ENCODE measurements around the gene SUMF1.

SUMF1 gene

DNA sequence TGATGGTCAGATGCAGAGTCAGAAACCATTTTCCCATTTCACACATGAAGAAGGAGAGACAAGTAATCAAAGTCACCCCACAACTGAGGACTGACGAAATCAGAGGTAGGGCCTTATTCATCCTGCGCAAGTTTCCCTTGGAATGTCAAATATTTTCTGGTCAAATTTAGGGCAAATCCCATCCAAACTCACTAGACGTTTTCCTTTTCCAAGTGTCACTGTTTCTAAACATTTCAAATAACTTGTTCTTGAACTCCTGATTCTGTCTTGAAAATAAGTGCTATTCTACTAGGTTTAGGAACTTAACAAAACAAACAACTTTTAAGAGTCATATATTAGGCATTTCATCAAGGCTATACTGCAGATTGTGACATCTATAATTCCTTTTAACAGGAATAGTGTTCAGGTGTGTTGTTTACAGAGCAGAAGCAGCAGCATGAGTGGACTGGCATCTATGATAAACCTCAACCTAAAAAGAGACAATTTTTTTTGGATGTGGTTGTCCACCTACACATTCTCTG is 40.7 kb downstream of the SUMF1 start:
- Mint-ChIP-seq H3K4me1 (peaks cover 16% of the 10 kb centered on the region), H3K36me3 (peaks cover 25% of the 10 kb centered on the region), H3K4me3 (no peak overlapping the region), H3K27me3 (no peaks in the 10 kb centered on the region), H3K9me3 (no peaks in the 10 kb centered on the region), H3K27ac (peak overlapping the region; percentile 16)
- DNase-seq (ENCODE audit: low spot score in 2 of 2) (no peak), ATAC-seq (ENCODE audit: low read depth) (no peak)

DNA sequence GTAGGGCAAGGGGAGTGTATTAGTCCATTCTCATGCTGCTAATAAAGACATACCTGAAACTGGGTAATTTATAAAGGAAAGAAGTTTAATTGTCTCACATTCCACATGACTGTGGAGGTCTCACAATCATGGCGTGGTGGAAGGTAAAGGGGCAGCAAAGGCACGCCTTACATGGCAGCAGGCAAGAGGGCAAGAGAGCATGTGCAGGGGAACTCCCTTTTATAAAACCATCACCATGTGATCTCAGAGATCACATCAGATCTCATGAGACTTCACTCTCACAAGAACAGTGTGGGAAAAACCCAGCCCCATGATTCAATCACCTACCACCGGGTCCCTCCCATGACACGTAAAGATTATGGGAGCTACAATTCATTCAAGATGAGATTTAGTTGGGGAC is 41.4 kb downstream of the SUMF1 start:
- Mint-ChIP-seq H3K9me3 (no peaks in the 10 kb centered on the region), H3K4me3 (no peak overlapping the region), H3K4me1 (peaks cover 16% of the 10 kb centered on the region), H3K27me3 (no peaks in the 10 kb centered on the region), H3K27ac (peak overlapping the region; percentile 42), H3K36me3 (peaks cover 20% of the 10 kb centered on the region)
- DNase-seq (ENCODE audit: low spot score in 2 of 2), result no peak
- peak; percentile 41 for ATAC-seq (ENCODE audit: low read depth)

DNA sequence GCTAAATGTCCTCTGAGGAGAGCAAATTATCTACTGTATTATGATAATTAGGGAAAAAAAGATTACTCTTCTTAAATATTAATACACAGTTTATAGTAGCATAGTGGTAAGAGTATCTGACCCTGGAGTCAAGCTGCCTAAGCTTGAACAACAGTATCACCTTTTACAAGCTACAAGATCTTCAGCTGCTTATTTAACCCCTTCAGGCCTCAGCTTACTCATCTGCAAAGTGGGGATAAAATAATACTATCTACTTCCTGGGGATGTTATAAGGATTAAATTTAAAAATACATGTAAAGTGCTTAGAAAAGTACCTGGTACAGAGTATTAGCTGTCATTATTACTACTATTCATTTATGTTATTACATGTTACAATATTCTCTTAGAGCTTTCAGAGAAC is 42.0 kb downstream of the SUMF1 start:
- peaks cover 15% of the 10 kb centered on the region for H3K36me3 Mint-ChIP-seq
- H3K4me3 Mint-ChIP-seq, result no peak overlapping the region
- H3K9me3 Mint-ChIP-seq, result no peaks in the 10 kb centered on the region
- no peak for ATAC-seq (ENCODE audit: low read depth)
- H3K4me1 Mint-ChIP-seq, result peaks cover 16% of the 10 kb centered on the region
- H3K27ac Mint-ChIP-seq, result no peak overlapping the region
- H3K27me3 Mint-ChIP-seq, result no peaks in the 10 kb centered on the region
- no peak for DNase-seq (ENCODE audit: low spot score in 2 of 2)

DNA sequence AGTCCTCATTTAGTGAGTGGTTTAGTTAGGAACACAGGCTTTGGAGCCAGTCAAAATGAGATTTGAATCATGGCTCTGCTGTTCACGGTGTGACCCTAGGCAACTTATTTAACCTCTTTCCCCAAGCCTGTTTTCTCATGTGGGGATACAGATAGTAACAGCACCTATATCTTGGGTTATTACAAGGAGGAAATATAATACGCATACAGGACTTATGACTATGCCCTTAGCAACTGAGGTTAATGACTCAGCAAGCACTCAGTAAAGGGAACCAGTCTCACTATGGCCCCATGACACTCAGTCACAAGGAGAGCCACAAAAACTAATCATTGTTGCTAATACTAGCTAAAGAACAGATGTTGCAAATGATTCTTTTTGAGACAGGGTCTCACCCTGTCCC is 45.9 kb downstream of the SUMF1 start:
- no peak overlapping the region for H3K27ac Mint-ChIP-seq
- no peak for ATAC-seq (ENCODE audit: low read depth)
- peaks cover 18% of the 10 kb centered on the region for H3K36me3 Mint-ChIP-seq
- no peaks in the 10 kb centered on the region for H3K27me3 Mint-ChIP-seq
- H3K4me1 Mint-ChIP-seq, result peaks cover 9% of the 10 kb centered on the region
- H3K9me3 Mint-ChIP-seq, result no peaks in the 10 kb centered on the region
- no peak for DNase-seq (ENCODE audit: low spot score in 2 of 2)
- H3K4me3 Mint-ChIP-seq, result no peak overlapping the region

DNA sequence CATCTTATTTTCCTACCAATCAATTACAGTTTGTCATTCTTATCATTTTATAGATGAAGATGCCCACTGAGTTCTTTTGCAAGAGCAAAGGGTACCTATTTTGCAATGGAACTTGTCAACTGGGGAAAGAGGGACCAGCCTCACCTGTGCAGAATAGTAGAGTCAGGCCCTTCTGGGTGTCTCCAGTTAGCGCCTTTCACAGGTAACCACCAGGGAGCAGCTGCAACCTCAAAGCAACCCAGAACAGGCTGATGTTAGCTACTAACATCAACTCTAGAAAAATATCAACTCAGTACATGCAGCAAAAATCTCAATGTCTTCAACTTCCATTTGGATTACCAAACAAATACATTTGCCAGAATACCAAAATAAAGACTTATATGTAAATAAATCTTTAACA is 47.1 kb downstream of the SUMF1 start:
- H3K27me3 Mint-ChIP-seq, result no peaks in the 10 kb centered on the region
- no peak overlapping the region for H3K27ac Mint-ChIP-seq
- H3K4me3 Mint-ChIP-seq, result no peak overlapping the region
- DNase-seq (ENCODE audit: low spot score in 2 of 2) (no peak), ATAC-seq (ENCODE audit: low read depth) (no peak)
- no peaks in the 10 kb centered on the region for H3K9me3 Mint-ChIP-seq
- peaks cover 17% of the 10 kb centered on the region for H3K36me3 Mint-ChIP-seq
- H3K4me1 Mint-ChIP-seq, result peaks cover 3% of the 10 kb centered on the region

DNA sequence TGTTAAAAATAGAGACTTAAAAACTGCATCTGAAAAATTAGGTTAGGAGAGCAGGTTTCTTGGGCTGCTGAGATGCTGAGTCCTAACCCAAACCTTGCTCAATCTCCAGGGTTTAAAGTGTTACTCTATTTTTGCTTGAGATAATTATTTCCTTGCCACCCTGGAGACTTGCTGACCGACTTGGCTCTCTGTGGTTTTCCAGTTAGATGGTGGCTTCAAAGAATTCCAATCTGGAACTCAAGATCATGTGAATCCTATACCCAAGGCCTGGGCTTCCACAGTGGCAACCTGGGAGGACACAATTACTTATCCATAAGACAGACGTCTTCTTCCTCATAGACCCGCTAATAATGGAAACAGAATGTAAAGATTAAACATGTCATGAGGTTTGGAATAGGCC is 47.7 kb downstream of the SUMF1 start:
- DNase-seq (ENCODE audit: low spot score in 2 of 2) (no peak), ATAC-seq (ENCODE audit: low read depth) (no peak)
- H3K4me3 Mint-ChIP-seq, result no peak overlapping the region
- H3K9me3 Mint-ChIP-seq, result no peaks in the 10 kb centered on the region
- no peaks in the 10 kb centered on the region for H3K27me3 Mint-ChIP-seq
- peaks cover 17% of the 10 kb centered on the region for H3K36me3 Mint-ChIP-seq
- H3K4me1 Mint-ChIP-seq, result peaks cover 3% of the 10 kb centered on the region
- H3K27ac Mint-ChIP-seq, result no peak overlapping the region

DNA sequence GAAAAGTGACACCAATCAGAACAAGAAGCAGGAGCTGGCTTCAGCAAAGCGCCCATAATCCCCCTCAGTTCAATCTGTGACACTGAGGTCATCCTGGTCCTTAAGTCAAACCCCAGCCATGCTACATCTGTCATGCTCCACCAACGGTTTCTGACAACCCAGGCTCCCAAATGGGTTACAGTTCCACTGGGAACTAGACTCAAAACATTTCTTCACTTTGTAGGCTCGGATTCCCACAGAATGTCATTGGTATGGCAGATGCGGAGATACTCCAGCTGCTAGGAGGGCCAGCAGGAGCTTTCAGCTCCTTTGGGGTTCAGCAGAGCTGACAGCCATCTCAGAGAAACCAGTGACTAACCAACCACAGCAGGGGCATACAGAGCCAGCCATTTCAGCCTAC is 48.9 kb downstream of the SUMF1 start:
- H3K27ac Mint-ChIP-seq, result no peak overlapping the region
- DNase-seq (ENCODE audit: low spot score in 2 of 2) (no peak), ATAC-seq (ENCODE audit: low read depth) (no peak)
- no peaks in the 10 kb centered on the region for H3K9me3 Mint-ChIP-seq
- H3K36me3 Mint-ChIP-seq, result peaks cover 11% of the 10 kb centered on the region
- H3K4me3 Mint-ChIP-seq, result no peak overlapping the region
- H3K27me3 Mint-ChIP-seq, result no peaks in the 10 kb centered on the region
- peaks cover 3% of the 10 kb centered on the region for H3K4me1 Mint-ChIP-seq

DNA sequence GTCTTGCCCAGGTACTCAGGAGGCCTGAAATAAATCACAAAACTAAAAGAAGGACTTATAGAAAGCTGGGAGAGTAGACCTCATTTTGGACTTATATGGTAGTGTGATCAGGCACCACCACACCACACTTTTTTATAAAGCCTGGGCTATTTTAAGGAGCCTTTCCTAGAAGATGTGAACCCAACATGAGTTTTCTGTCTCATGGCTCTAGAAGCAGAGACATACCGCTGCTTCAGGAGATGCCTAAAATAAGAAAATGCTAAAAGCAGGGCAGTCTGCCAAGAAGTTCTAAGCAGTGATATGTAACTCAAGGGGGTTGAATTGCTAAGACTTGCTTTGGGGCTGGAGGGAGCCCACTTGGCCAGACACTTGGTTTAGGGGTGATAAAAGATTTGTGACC is 49.6 kb downstream of the SUMF1 start:
- no peak overlapping the region for H3K27ac Mint-ChIP-seq

DNA sequence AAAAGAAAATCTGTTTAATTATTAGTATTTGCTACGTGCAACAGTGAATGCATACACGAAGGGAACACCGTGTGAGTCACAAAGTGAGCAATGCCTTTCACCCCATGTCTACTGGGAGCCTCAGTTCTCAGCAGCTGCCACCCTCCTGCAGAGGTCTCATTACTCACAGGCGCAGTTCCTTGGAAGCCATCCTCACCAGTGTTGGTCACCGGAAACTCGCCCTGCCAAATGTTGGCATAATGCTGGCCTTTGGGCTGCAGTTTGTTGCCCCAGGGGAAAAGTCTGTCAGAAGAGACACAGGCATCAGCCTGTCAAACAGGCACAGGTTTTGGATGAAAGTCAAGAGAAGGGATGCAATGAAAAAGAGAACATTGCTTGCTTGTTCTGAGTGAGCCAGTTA is 50.1 kb downstream of the SUMF1 start:
- no peak overlapping the region for H3K27ac Mint-ChIP-seq
- no peaks in the 10 kb centered on the region for H3K9me3 Mint-ChIP-seq
- H3K4me1 Mint-ChIP-seq, result peaks cover 3% of the 10 kb centered on the region
- H3K36me3 Mint-ChIP-seq, result peaks cover 18% of the 10 kb centered on the region
- H3K27me3 Mint-ChIP-seq, result no peaks in the 10 kb centered on the region
- no peak for DNase-seq (ENCODE audit: low spot score in 2 of 2)
- no peak overlapping the region for H3K4me3 Mint-ChIP-seq
- no peak for ATAC-seq (ENCODE audit: low read depth)

More for the DNA sequence above, 49.6 kb downstream of the SUMF1 start:
- no peak overlapping the region for H3K4me3 Mint-ChIP-seq
- H3K9me3 Mint-ChIP-seq, result no peaks in the 10 kb centered on the region
- DNase-seq (ENCODE audit: low spot score in 2 of 2) (no peak), ATAC-seq (ENCODE audit: low read depth) (no peak)
- peaks cover 3% of the 10 kb centered on the region for H3K4me1 Mint-ChIP-seq
- peaks cover 13% of the 10 kb centered on the region for H3K36me3 Mint-ChIP-seq
- no peaks in the 10 kb centered on the region for H3K27me3 Mint-ChIP-seq

DNA sequence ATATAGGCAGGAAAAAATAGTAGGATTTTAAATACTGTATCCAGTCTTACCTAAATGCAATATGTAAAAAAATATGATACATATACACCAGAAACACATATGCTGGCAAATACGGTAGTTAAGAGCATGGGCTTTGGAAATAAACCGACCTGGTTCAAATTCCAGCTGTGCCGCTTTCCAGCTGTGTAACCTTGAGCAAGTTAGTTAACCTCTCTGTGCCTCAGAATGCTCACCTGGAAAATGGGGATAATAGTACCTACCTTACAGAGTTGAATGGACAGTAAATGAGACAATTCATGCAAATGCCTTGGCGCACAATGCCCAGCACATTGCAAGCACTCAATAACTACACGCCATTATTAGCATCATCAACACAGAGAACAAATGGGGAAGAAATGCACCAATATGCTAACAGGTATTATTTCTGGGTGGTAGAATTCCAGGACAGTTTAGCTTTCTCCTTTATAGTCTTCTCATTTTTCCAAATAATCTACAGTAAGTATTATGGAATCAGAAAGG is 50.6 kb downstream of the SUMF1 start:
- Mint-ChIP-seq H3K36me3 (peaks cover 18% of the 10 kb centered on the region), H3K27ac (no peak overlapping the region), H3K27me3 (no peaks in the 10 kb centered on the region), H3K4me1 (peaks cover 3% of the 10 kb centered on the region), H3K4me3 (no peak overlapping the region), H3K9me3 (no peaks in the 10 kb centered on the region)
- ATAC-seq (ENCODE audit: low read depth) (no peak), DNase-seq (ENCODE audit: low spot score in 2 of 2) (no peak)

DNA sequence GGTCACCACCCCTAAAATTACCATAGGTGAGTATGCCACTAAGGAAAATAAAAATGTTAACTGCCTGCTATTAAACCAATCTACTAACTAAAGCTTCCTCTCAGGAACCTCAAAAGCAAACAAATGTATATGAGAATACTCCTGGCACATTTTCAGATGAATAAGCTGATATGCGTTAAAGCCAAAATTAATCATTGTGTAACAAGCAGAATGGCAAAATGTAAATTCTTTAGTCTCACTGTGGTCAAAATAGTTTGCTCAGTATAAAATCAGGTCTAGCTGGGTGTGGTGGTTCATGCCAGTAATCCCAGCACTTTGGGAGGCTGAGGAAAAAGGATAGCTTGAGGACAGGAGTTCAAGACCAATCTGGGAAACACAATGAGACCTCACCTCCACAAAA is 53.6 kb downstream of the SUMF1 start:
- Mint-ChIP-seq H3K36me3 (peaks cover 23% of the 10 kb centered on the region), H3K27ac (peak overlapping the region; percentile 50), H3K9me3 (no peaks in the 10 kb centered on the region), H3K27me3 (no peaks in the 10 kb centered on the region), H3K4me3 (no peak overlapping the region), H3K4me1 (peaks cover 3% of the 10 kb centered on the region)
- ATAC-seq (ENCODE audit: low read depth) (no peak), DNase-seq (ENCODE audit: low spot score in 2 of 2) (no peak)

DNA sequence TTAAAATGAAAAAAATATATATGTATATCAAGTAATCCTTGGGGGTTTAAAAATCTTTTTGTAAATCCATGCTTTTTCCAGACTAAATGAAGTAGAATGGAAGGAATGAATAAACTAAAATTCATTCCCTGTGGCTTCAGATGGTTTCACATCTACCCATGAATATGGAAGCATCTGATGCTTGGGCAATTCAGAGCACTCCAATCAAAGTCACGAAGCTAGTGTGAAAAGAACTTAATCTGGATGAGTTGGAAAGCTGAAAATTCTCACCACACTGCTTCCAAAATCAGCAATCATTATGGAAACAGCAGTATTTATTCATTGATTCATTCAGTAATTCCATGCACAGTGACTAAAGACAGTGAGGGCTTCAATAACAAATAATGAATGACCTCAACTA is 55.2 kb downstream of the SUMF1 start:
- Mint-ChIP-seq H3K9me3 (no peaks in the 10 kb centered on the region), H3K27ac (no peak overlapping the region), H3K4me1 (peaks cover 3% of the 10 kb centered on the region), H3K27me3 (no peaks in the 10 kb centered on the region), H3K36me3 (peaks cover 24% of the 10 kb centered on the region), H3K4me3 (no peak overlapping the region)
- DNase-seq (ENCODE audit: low spot score in 2 of 2) (no peak), ATAC-seq (ENCODE audit: low read depth) (no peak)

DNA sequence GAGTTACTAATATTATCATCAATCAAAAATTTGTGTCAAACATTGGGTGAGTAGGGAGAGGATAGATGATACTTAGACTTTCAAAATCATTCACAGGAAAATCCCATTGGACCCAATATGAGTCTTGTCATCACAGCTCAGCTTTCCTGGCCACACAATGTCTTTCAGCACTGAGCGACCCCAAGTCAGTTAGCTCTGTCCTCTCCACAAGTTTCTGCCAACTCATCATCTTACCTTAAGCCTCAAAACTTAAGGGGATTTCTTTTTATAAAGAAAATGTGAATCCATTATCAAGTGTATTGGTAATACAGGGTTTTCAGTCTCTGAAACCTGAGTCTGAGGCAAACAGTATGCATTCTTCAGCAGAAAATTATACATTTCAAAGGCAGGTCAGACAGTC is 55.8 kb downstream of the SUMF1 start:
- no peaks in the 10 kb centered on the region for H3K9me3 Mint-ChIP-seq
- DNase-seq (ENCODE audit: low spot score in 2 of 2), result no peak
- H3K4me3 Mint-ChIP-seq, result no peak overlapping the region
- peaks cover 3% of the 10 kb centered on the region for H3K4me1 Mint-ChIP-seq
- H3K36me3 Mint-ChIP-seq, result peaks cover 24% of the 10 kb centered on the region
- no peak for ATAC-seq (ENCODE audit: low read depth)
- no peak overlapping the region for H3K27ac Mint-ChIP-seq
- H3K27me3 Mint-ChIP-seq, result no peaks in the 10 kb centered on the region

DNA sequence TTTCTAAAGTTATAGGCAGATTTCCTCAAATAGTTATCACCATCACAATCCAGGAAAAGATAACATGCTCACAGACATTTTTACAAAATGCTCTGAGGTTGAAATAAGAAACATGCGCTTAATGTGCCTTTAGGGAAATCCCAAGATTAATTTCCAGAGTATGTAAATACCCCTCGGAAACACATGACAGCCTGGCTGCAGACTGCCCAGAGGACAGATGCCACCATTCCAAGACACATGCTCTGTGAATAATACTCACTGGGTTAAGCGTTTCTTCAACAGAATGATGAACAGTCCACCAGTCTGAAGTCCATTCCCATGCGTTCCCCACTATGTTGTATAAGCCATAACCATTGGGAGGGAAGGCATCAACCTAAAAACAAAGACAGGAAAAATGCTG is 56.5 kb downstream of the SUMF1 start:
- Mint-ChIP-seq H3K27ac (peak overlapping the region; percentile 48), H3K36me3 (peaks cover 22% of the 10 kb centered on the region), H3K4me3 (no peak overlapping the region), H3K4me1 (peaks cover 3% of the 10 kb centered on the region), H3K27me3 (no peaks in the 10 kb centered on the region), H3K9me3 (no peaks in the 10 kb centered on the region)
- DNase-seq (ENCODE audit: low spot score in 2 of 2), result no peak
- no peak for ATAC-seq (ENCODE audit: low read depth)

DNA sequence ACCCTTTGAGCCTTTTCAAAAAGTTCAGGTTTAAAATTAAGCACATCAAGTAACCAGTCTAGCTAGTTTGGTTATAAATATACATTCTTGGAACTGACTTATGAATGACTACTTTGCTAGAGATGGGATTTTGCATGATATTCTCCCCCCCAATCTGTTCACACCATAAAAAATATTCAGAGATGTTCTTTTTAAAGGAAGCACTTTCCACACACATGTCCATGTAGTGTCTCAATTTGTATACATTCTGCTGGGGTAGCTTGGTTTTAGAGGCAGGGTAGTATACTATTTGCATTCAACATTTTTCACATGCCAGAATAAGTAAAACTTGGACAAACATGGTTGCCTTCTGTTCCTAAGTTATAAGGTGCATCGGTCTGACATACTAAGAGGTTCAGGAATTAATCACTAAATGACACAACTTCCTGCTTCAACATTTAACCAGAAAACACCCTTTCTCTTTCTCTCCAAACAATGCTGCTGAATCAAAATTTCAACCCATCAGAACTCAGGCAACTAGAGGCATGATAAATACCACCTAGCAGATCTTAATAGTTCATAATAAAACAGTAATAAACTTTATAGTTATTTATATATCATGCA is 57.0 kb downstream of the SUMF1 start:
- Mint-ChIP-seq H3K27ac (peak overlapping the region; percentile 48), H3K9me3 (no peaks in the 10 kb centered on the region), H3K4me3 (no peak overlapping the region), H3K4me1 (peaks cover 3% of the 10 kb centered on the region), H3K36me3 (peaks cover 23% of the 10 kb centered on the region), H3K27me3 (no peaks in the 10 kb centered on the region)
- ATAC-seq (ENCODE audit: low read depth) (no peak), DNase-seq (ENCODE audit: low spot score in 2 of 2) (no peak)

All from memory B cell (primary cell).